ENCODE results near the gene TRPV4.

TRPV4 gene

GRCh38 chr12:109880043-109880931, 47.1 kb upstream of the TRPV4 start, which contains the start of gene GLTP (continued):
- TF ChIP-seq ZIC2 (tag by site-specific recombination; IDR thresholded peaks at IDR 0.05) (no peak), ZNF677 (tag by site-specific recombination; IDR thresholded peaks at IDR 0.05) (0 out of 2 replicates have a peak, but pooled peaks have one; percentile 33), KLF8 (tag by site-specific recombination; IDR thresholded peaks at IDR 0.05) (no peak; the same call in 1 of the 2 replicates), EGR2 (tag by site-specific recombination; IDR thresholded peaks at IDR 0.05; ENCODE audit: low read depth) (no peak), ZNF138 (tag by site-specific recombination; IDR thresholded peaks at IDR 0.05; ENCODE audit: borderline replicate concordance) (no peak), ZFP41 (tag by site-specific recombination; IDR thresholded peaks at IDR 0.05; ENCODE audit: borderline replicate concordance) (no peak), ZNF776 (tag by site-specific recombination; IDR thresholded peaks at IDR 0.05; ENCODE audit: borderline replicate concordance) (no peak), BCL11B (tag by site-specific recombination; IDR thresholded peaks at IDR 0.05; ENCODE audit: low read depth) (no peak), SP2 (tag by site-specific recombination; IDR thresholded peaks at IDR 0.05) (peak; percentile 42), OSR2 (tag by site-specific recombination; IDR thresholded peaks at IDR 0.05) (no peak), ZNF629 (tag by site-specific recombination; IDR thresholded peaks at IDR 0.05) (no peak), ZNF792 (tag by site-specific recombination; IDR thresholded peaks at IDR 0.05) (no peak), ZNF16 (tag by site-specific recombination; IDR thresholded peaks at IDR 0.05; ENCODE audit: low read depth) (no peak), ZNF830 (tag by site-specific recombination; IDR thresholded peaks at IDR 0.05; ENCODE audit: low read depth) (no peak), FEZF1 (tag by site-specific recombination; IDR thresholded peaks at IDR 0.05) (no peak), WT1 (tag by site-specific recombination; IDR thresholded peaks at IDR 0.05) (peak; percentile 70), HOXA7 (CRISPR knock-in tag; IDR thresholded peaks at IDR 0.05; ENCODE audit: borderline replicate concordance) (no peak), ZNF366 (tag by site-specific recombination; conservative IDR thresholded peaks at IDR 0.05) (no peak), ZNF354C (tag by site-specific recombination; IDR thresholded peaks at IDR 0.05; ENCODE audit: borderline replicate concordance, low read depth) (no peak), ZNF394 (tag by site-specific recombination; IDR thresholded peaks at IDR 0.05; ENCODE audit: borderline replicate concordance) (no peak), ZNF169 (tag by site-specific recombination; IDR thresholded peaks at IDR 0.05) (no peak), REPIN1 (tag by site-specific recombination; IDR thresholded peaks at IDR 0.05; ENCODE audit: low read depth) (no peak), ZNF433 (tag by site-specific recombination; IDR thresholded peaks at IDR 0.05; ENCODE audit: low read depth) (no peak), ZNF76 (tag by site-specific recombination; IDR thresholded peaks at IDR 0.05; ENCODE audit: borderline replicate concordance, low read depth) (peak; percentile 43; the same call in 1 of the 2 replicates), GLIS2 (tag by site-specific recombination; IDR thresholded peaks at IDR 0.05) (peak; percentile 9; the same call in 1 of the 2 replicates), HOXD13 (CRISPR knock-in tag; IDR thresholded peaks at IDR 0.05; ENCODE audit: borderline replicate concordance) (no peak), ZNF560 (tag by site-specific recombination; IDR thresholded peaks at IDR 0.05; ENCODE audit: borderline replicate concordance) (no peak), PRDM10 (tag by site-specific recombination; IDR thresholded peaks at IDR 0.05) (no peak)
- TF ChIP-seq, protein P1, sequence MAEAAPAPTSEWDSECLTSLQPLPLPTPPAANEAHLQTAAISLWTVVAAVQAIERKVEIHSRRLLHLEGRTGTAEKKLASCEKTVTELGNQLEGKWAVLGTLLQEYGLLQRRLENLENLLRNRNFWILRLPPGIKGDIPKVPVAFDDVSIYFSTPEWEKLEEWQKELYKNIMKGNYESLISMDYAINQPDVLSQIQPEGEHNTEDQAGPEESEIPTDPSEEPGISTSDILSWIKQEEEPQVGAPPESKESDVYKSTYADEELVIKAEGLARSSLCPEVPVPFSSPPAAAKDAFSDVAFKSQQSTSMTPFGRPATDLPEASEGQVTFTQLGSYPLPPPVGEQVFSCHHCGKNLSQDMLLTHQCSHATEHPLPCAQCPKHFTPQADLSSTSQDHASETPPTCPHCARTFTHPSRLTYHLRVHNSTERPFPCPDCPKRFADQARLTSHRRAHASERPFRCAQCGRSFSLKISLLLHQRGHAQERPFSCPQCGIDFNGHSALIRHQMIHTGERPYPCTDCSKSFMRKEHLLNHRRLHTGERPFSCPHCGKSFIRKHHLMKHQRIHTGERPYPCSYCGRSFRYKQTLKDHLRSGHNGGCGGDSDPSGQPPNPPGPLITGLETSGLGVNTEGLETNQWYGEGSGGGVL (tag by site-specific recombination; IDR thresholded peaks at IDR 0.05): no peak; the same call in 1 of the 2 replicates
- TF ChIP-seq, protein P2, sequence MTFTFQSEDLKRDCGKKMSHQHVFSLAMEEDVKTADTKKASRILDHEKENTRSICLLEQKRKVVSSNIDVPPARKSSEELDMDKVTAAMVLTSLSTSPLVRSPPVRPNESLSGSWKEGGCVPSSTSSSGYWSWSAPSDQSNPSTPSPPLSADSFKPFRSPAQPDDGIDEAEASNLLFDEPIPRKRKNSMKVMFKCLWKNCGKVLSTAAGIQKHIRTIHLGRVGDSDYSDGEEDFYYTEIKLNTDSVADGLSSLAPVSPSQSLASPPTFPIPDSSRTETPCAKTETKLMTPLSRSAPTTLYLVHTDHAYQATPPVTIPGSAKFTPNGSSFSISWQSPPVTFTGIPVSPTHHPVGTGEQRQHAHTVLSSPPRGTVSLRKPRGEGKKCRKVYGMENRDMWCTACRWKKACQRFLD (tag by site-specific recombination; IDR thresholded peaks at IDR 0.05): no peak
- TF ChIP-seq, protein P3, sequence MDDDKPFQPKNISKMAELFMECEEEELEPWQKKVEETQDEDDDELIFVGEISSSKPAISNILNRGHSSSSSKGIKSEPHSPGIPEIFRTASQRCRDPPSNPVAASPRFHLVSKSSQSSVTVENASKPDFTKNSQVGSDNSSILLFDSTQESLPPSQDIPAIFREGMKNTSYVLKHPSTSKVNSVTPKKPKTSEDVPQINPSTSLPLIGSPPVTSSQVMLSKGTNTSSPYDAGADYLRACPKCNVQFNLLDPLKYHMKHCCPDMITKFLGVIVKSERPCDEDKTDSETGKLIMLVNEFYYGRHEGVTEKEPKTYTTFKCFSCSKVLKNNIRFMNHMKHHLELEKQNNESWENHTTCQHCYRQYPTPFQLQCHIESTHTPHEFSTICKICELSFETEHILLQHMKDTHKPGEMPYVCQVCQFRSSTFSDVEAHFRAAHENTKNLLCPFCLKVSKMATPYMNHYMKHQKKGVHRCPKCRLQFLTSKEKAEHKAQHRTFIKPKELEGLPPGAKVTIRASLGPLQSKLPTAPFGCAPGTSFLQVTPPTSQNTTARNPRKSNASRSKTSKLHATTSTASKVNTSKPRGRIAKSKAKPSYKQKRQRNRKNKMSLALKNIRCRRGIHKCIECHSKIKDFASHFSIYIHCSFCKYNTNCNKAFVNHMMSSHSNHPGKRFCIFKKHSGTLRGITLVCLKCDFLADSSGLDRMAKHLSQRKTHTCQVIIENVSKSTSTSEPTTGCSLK (tag by site-specific recombination; IDR thresholded peaks at IDR 0.05): no peak
